Measurements from ENCODE around the gene LRRC27.

Gene LRRC27

GRCh38 chr10:132395704-132396493, 63.9 kb downstream of the LRRC27 start:
- no peak overlapping the region for H3K27ac Mint-ChIP-seq
- peaks cover 8% of the 10 kb centered on the region for H3K9me3 Mint-ChIP-seq (ENCODE audit: low read depth)
- H3K4me3 Mint-ChIP-seq: no peak overlapping the region
- peaks cover 13% of the 10 kb centered on the region for H3K4me1 Mint-ChIP-seq (ENCODE audit: low read depth)
- H3K27me3 Mint-ChIP-seq: no peaks in the 10 kb centered on the region
- H3K36me3 Mint-ChIP-seq: no peaks in the 10 kb centered on the region

GRCh38 chr10:132396494-132397035, 64.6 kb downstream of the LRRC27 start:
- Mint-ChIP-seq H3K9me3 (ENCODE audit: low read depth) (peaks cover 8% of the 10 kb centered on the region), H3K27me3 (no peaks in the 10 kb centered on the region), H3K36me3 (no peaks in the 10 kb centered on the region), H3K4me3 (no peak overlapping the region), H3K27ac (no peak overlapping the region), H3K4me1 (ENCODE audit: low read depth) (peaks cover 13% of the 10 kb centered on the region)

GRCh38 chr10:132397036-132397541, 65.1 kb downstream of the LRRC27 start, which contains the start of gene PWWP2B:
TSS of gene PWWP2B (plus strand) at chr10:132397200. CDS start at chr10:132397227, 27 bp downstream.
- peaks cover 13% of the 10 kb centered on the region for H3K4me1 Mint-ChIP-seq (ENCODE audit: low read depth)
- H3K4me3 Mint-ChIP-seq: peak within 1 kb of the TSS; percentile 86
- peaks cover 5% of the 10 kb centered on the region for H3K9me3 Mint-ChIP-seq (ENCODE audit: low read depth)
- H3K27me3 Mint-ChIP-seq: no peaks in the 10 kb centered on the region
- peak within 1 kb of the TSS; percentile 87 for H3K27ac Mint-ChIP-seq
- H3K36me3 Mint-ChIP-seq: no peaks in the 10 kb centered on the region

- Mint-ChIP-seq H3K4me1 (ENCODE audit: low read depth) (peaks cover 13% of the 10 kb centered on the region), H3K36me3 (no peaks in the 10 kb centered on the region), H3K27ac (peak overlapping the region; percentile 87), H3K4me3 (peak overlapping the region; percentile 86), H3K9me3 (ENCODE audit: low read depth) (no peaks in the 10 kb centered on the region), H3K27me3 (no peaks in the 10 kb centered on the region)
Measured at GRCh38 chr10:132397671-132398565, 65.9 kb downstream of the LRRC27 start.

GRCh38 chr10:132398566-132398991, 66.6 kb downstream of the LRRC27 start:
- Mint-ChIP-seq H3K36me3 (no peaks in the 10 kb centered on the region), H3K27ac (no peak overlapping the region), H3K4me3 (peak overlapping the region; percentile 32), H3K9me3 (ENCODE audit: low read depth) (no peaks in the 10 kb centered on the region), H3K4me1 (ENCODE audit: low read depth) (peaks cover 13% of the 10 kb centered on the region), H3K27me3 (no peaks in the 10 kb centered on the region)

GRCh38 chr10:132399117-132400035, 67.4 kb downstream of the LRRC27 start:
- Mint-ChIP-seq H3K4me3 (peak overlapping the region; percentile 17), H3K27me3 (no peaks in the 10 kb centered on the region), H3K9me3 (ENCODE audit: low read depth) (no peaks in the 10 kb centered on the region), H3K4me1 (ENCODE audit: low read depth) (peaks cover 13% of the 10 kb centered on the region), H3K36me3 (no peaks in the 10 kb centered on the region), H3K27ac (no peak overlapping the region)

GRCh38 chr10:132400041-132400546, 68.1 kb downstream of the LRRC27 start:
- Mint-ChIP-seq H3K9me3 (ENCODE audit: low read depth) (no peaks in the 10 kb centered on the region), H3K27ac (no peak overlapping the region), H3K4me1 (ENCODE audit: low read depth) (peaks cover 13% of the 10 kb centered on the region), H3K36me3 (no peaks in the 10 kb centered on the region), H3K4me3 (no peak overlapping the region), H3K27me3 (no peaks in the 10 kb centered on the region)

GRCh38 chr10:132400547-132401151, 68.7 kb downstream of the LRRC27 start:
- H3K4me3 Mint-ChIP-seq: no peak overlapping the region
- H3K36me3 Mint-ChIP-seq: no peaks in the 10 kb centered on the region
- no peaks in the 10 kb centered on the region for H3K9me3 Mint-ChIP-seq (ENCODE audit: low read depth)
- H3K27ac Mint-ChIP-seq: no peak overlapping the region
- no peaks in the 10 kb centered on the region for H3K27me3 Mint-ChIP-seq
- peaks cover 13% of the 10 kb centered on the region for H3K4me1 Mint-ChIP-seq (ENCODE audit: low read depth)

- Mint-ChIP-seq H3K4me1 (ENCODE audit: low read depth) (peaks cover 13% of the 10 kb centered on the region), H3K27ac (no peak overlapping the region), H3K4me3 (no peak overlapping the region), H3K36me3 (no peaks in the 10 kb centered on the region), H3K27me3 (no peaks in the 10 kb centered on the region), H3K9me3 (ENCODE audit: low read depth) (no peaks in the 10 kb centered on the region)
Measured at GRCh38 chr10:132401401-132402118, 69.6 kb downstream of the LRRC27 start.

GRCh38 chr10:132402781-132403241, 70.8 kb downstream of the LRRC27 start:
- no peak overlapping the region for H3K27ac Mint-ChIP-seq
- H3K4me3 Mint-ChIP-seq: no peak overlapping the region
- H3K36me3 Mint-ChIP-seq: no peaks in the 10 kb centered on the region
- H3K4me1 Mint-ChIP-seq (ENCODE audit: low read depth): peaks cover 14% of the 10 kb centered on the region
- H3K27me3 Mint-ChIP-seq: no peaks in the 10 kb centered on the region
- no peaks in the 10 kb centered on the region for H3K9me3 Mint-ChIP-seq (ENCODE audit: low read depth)

- H3K9me3 Mint-ChIP-seq (ENCODE audit: low read depth): no peaks in the 10 kb centered on the region
- H3K4me1 Mint-ChIP-seq (ENCODE audit: low read depth): peaks cover 13% of the 10 kb centered on the region
- no peak overlapping the region for H3K27ac Mint-ChIP-seq
- H3K27me3 Mint-ChIP-seq: no peaks in the 10 kb centered on the region
- H3K4me3 Mint-ChIP-seq: no peak overlapping the region
- H3K36me3 Mint-ChIP-seq: no peaks in the 10 kb centered on the region
Measured at GRCh38 chr10:132403511-132404168, 71.6 kb downstream of the LRRC27 start.

- Mint-ChIP-seq H3K27me3 (no peaks in the 10 kb centered on the region), H3K27ac (no peak overlapping the region), H3K36me3 (no peaks in the 10 kb centered on the region), H3K4me1 (ENCODE audit: low read depth) (peaks cover 13% of the 10 kb centered on the region), H3K9me3 (ENCODE audit: low read depth) (no peaks in the 10 kb centered on the region), H3K4me3 (no peak overlapping the region)
Measured at GRCh38 chr10:132404169-132404880, 72.3 kb downstream of the LRRC27 start.

All from activated naive CD8-positive, alpha-beta T cell (primary cell).